IPS DF 4.7 (cell line): Measurements from ENCODE around the gene MAP4K1.
"Not testable (repeated sequence)": the region's sequence is repeated elsewhere in the genome, so short reads cannot be mapped to it uniquely, and the experiment has no call there.

Source experiments
- DNase-seq: peaks from one replicate; pipeline ENCODE4 v3.0.0-alpha.2; 2013; ENCODE audit warnings: low spot score; ENCODE audit errors: extremely low read depth

MAP4K1 gene

DNA sequence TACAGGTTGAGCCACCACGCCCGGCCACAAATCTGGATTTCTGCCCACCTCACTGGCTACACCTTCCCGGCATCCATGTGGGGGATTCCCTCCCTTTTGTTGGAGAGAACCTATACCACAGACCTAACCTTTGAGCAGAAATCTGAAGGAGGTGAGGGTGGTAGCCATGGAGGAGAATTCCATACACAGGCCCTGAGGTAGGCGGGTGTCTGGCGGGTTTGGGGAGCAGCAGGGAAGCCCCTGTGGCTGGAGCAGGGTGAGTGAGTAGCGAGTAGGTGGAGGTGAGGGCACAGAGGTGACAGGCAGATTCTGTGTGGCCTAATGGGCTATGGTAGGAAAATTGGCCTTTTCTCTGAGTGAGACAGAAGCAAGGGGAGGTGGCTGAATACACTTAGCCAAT is 11.8 kb upstream of the MAP4K1 start:
- no peak for DNase-seq

DNA sequence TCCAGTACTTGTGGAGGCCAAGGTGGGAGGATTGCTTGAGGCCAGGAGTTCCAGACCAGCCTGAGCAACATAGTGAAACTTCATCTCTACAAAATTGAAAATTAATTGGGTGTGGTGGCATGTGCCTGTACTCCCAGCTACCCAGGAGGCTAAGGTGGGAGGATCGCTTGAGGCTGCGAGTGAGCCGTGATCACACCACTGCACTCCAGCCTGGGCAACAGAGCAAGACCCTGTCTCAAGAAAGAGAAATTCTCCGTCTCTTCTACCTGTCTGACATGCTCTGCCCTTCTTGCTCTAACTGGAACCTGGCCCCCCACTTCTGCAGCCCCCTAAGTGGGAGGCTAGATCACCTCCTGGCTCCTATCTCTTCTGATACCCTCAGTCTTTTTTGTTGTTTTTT is 8.6 kb upstream of the MAP4K1 start:
- no peak for DNase-seq

DNA sequence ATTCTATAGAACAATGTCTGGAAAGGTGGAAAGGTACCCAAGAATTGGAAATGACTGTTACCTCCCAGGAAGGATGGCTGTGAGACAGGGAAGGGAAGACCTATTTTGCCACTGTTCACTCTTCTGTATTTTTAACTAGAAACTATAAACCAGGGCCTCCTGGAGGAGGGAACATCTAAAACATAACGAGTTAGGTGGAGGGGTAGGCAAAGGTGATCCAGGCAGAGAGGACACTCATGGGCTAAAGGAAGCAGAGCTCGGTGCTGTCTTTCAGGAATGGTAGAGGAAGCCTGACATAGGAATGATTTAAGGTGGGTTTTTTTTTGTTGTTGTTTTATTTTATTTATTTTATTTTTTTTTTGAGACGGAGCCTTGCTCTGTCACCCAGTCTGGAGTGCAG is 7.1 kb upstream of the MAP4K1 start:
- DNase-seq, result no peak

DNA sequence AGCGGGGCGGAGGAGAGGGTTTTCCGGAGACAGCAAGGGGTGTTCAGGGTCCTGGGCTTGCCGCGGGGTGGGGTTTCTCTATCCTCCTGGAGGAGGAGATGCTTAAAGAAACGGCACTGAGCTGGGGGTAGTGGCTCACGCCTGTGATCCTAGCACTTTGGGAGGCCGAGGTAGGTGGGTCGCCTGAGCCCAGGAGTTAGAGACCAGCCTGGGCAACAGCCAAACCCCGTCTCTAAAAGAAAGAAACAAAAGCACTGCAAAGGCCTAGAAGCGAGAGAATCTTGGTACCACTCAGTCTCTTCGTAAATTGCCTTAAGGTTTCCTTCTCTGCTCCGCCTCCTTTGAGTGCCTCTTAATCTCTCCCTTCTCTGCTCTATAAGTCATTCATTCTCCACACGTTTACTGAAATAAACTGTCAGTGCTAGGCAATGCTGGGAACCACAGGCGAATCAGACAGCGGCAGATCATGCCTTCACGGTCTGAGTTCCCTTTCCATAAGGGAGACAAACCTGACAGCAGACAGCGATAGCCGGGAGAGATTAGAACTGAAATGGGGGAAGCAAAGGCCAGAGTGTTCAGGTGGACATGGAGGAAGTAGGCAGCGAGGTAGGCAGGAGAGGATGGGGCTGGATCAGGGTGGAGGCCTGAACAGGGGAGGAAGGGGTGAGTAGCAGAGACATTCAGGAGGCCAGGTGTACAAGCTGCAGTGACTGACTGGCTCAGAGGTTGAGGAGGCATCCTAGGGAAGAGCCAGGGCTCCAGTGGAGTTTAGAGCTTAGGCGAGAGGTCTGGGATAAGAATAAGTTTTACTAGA is 1.8 kb upstream of the MAP4K1 start:
- DNase-seq, result no peak

DNA sequence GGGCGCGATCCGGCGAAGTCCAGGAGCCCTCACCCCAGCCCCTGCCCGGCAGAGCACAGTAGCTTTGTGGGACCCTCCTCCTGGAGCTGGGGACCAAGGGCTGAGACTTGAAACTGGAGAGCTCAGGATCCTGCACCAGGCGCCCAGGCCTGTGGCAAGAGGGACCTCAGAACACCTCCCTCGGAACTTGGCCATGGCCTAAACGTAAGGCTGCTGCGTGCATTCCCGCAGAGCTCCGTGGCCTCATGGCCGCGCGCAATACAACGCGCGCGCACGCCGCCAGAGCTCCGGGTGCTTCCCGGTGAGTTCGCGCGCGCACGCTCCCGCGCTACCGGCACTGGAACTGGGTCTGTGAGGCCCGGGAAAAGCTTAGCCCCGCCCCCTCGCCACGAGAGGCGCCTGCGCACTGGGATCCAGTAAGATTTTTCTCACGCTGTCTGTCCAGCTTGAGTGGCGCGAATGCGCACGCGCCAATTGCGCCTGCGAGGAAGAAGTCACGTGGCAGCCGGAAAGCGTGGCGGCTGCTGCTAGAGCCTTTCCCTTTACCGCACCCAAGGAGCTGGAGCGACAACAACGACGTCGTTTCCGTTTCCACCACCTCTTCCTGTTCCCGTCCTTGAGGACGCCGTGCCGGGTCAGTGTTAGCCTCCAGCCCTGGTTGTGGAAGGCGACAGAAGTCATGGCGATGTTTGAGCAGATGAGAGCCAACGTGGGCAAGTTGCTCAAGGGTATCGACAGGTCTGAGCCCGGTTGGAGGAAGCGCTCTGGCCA is 1.0 kb upstream of the MAP4K1 start, which contains the start of gene EIF3K:
TSS of gene EIF3K (plus strand) at position 599 of the 771 bp plus-strand sequence. CDS start at position 680, 81 bp downstream.
- DNase-seq, result peak; percentile 92

DNA sequence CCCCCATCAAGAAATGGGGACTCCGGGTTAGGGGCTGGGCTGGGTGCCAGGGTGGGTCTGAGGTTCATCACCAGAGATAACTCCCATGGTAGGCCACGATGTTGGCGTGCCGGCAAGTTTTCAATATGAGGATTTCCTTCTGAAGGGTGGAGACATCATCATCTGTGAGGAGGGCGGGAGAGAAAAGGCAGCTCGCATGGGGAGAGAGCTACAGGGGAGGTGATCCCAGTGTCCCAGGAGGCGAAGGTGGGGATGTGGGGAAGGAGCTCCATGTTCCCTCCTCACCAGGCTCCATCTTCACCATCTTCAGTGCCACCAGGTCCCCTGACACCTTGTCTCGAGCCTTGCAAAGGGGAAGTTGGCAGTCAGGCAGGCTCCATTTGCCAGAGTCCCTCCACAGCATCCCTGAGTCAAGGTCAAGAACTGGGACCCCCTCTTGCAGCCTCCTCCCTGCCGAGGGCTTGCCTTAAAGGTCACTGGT is 430 bp downstream of the MAP4K1 start:
- DNase-seq, result no peak

DNA sequence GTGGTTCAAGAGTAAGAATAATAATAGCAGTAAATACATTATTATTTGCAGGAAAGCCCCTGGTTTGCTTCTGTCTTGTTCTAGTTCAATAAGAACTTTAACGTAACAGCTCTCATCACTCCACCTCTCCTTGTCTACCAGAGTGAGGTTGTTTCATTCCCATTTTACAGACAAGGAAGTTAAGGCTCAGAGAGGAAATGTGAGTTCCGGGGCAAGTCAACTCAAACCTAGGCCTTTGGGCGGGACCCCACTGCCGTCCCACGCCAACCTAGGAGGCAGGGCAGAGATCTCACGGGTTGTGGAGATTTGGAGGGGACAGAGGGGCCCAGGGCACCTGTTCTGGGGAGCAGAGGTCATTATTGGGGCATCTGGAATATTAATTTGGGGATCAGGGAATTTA is 1.5 kb downstream of the MAP4K1 start:
- DNase-seq, result no peak

DNA sequence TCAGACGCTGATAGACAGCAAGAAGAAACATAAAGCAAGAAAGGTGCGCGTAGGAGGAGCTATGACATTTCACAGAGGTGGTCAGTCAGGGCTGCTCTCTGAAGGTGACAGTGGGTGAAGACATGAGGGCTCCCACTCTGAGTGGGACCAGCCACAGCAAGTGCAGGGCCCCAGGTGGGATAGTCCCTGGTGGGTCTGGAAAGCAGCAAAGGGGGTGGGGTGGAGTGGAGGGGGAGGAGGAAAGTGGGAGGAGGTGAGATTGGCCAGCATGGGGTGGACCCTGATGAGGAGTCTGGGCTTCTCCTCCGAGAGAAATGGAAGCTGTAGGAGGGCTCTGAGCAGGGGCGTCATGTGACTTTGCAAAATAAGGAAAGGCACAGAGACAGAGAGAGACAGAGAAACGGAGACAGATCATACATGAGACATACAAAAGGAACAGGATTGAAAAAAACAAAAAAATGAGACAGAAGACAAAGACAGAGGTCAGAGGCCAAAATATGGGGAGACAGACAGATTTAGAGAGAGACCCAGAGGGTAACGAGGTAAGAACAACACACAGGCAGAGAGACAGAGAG is 2.7 kb downstream of the MAP4K1 start:
- DNase-seq, result no peak

- no peak for DNase-seq
These were observed 3.5 kb downstream of the MAP4K1 start for GRCh38 chr19:38614289-38614688.

GRCh38 chr19:38606131-38606530 is 11.6 kb downstream of the MAP4K1 start:
- DNase-seq, result no peak

DNA sequence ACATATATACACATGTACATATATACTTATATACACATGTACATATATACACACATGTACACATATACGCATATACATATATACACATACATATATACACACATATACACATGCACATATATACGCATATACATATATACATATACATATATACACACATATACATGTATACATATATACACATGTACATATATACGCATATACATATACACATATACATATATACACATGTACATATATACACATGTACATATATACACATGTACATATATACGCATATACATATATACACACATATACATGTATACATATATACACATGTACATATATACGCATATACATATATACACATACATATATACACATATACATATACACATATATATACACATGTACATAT is 14.9 kb downstream of the MAP4K1 start:
- DNase-seq, result not testable (repeated sequence)

DNA sequence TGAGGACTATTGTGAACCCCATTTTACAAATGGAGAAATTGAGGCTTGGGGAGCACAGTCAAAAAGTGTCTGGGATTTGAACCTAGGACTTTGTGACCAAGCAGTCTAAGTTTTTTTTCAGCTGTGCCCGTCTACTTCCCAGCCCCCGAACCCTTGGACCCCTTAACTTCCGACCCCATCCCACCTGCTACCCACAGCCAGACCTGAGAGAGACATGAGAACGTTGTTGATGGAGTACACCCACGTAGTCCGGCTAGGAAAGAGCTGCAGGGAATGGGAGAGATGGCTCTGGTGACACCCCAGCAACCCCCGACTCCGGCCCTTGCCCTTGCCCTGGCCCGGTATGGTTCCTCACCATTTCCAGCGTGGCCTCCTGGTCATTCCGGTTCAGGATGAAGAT is 18.0 kb downstream of the MAP4K1 start:
- DNase-seq, result no peak

- DNase-seq, result no peak
These were observed 20.7 kb downstream of the MAP4K1 start for GRCh38 chr19:38597075-38597474.

DNA sequence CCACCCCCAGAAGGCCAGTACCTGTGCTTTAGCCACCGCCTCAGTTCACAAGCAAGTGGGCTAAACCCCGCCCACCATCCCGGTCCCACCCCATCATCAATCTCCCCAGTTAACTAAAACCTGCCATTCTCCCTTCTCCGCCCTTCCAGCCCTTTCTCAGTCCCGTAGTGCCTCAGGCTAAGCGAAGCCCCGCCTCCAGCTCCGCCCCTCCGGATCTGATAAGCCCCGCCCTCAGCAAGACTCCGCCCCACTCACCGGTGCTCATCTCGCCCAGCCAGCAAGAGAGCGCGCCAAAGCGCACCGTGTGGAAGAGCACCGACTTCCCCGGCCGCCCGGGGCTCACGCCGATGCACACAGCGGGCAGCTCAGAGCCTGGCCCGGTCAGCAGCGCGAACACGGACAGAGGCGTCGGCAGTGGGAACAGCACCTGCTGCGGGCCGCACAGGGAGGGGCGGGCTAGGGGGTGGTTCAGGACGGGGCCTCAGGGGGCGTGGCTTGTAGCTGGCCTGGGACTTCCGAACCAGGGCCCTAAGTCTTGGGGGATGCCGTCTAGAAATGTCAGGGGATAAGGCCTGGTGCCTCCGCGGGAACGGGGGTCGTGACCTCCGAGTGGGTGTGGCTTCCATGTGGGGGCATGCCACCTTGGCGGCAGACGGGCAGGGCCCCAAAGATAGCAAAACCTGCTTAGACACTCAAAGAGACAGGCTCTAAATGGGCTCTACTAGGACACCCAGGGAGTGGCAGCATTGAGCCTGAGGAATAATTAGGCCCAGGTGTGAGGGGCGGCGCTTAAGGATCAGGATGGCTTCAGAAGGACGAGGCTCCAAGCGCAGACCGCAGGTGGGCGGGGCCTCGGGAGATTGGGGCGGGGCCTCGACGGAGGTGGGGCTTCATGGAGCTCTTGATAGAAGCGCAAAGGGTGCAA is 21.4 kb downstream of the MAP4K1 start:
- DNase-seq, result peak; percentile 79

DNA sequence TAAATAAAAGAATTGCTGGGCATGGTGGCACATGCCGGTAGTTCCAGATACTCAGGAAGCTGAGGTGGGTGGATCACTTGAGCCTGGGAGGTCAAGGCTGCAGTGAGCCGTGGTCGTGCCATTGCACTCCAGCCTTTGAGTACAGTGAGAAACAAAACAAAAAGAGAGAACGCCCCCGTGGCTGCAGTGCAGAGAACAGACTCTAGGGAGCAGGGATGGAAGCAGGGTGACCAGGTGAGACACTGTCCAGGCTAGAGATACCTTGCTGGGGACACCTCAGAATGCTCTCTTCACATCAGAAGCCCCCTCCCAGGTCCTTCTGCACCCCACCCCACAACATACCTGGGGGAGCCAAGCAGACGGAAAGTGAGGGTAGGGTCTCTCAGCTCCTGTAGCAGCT is 24.8 kb downstream of the MAP4K1 start:
- no peak for DNase-seq

GRCh38 chr19:38588041-38588440 is 29.7 kb downstream of the MAP4K1 start:
- DNase-seq, result no peak

- DNase-seq, result no peak
These were observed 30.2 kb downstream of the MAP4K1 start for GRCh38 chr19:38587562-38587961.

DNA sequence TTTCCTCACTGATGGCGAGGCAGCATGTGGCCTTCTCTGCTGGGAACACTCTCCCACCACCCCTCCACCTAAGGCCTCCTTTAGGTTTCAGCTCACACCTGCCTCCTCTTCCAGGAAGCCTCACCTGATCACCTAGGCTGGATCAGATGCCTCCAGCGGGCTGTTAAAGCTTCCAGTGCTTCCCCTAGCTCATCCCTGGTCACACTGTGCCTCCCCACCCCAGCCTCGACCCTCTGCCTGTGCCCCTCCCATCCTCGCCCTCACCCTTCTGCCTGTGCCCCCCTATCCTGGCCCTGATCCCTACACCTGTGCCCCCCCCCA is 33.8 kb downstream of the MAP4K1 start:
- no peak for DNase-seq

GRCh38 chr19:38583219-38583984 is 34.4 kb downstream of the MAP4K1 start:
- DNase-seq, result no peak

GRCh38 chr19:38580080-38580479 is 37.7 kb downstream of the MAP4K1 start:
- no peak for DNase-seq
